GM06990 (cell line): ENCODE measurements around the gene ZBTB49.
"Not testable (repeated sequence)": the region's sequence is repeated elsewhere in the genome, so short reads cannot be mapped to it uniquely, and the experiment has no call there.

Experiments
- DNase-seq: peaks from one replicate; pipeline ENCODE4 v3.0.0-alpha.2; 2011; ENCODE audit not compliant: insufficient read length; ENCODE audit errors: extremely low read depth
- H3K27me3 ChIP-seq: replicated peaks from 2 replicates; pipeline ENCODE4 v1.6.0; 2011; ENCODE audit warnings: low read length; ENCODE audit not compliant: control insufficient read depth, insufficient read depth
- H3K36me3 ChIP-seq: 2 replicates; pipeline ENCODE4 v1.5.1; 2011; ENCODE audit warnings: low read length; ENCODE audit not compliant: control insufficient read depth, insufficient read depth
- H3K4me3 ChIP-seq: replicated peaks from 2 replicates; pipeline ENCODE4 v1.5.1; 2011; ENCODE audit warnings: low read depth, mild to moderate bottlenecking, control low read depth, low read length
- TF ChIP-seq, protein P1 (sequence below): IDR thresholded peaks from 2 replicates; pipeline ENCODE4 v1.5.1; 2011; ENCODE audit warnings: low read length, control low read depth, mild to moderate bottlenecking, inconsistent platforms; ENCODE audit not compliant: insufficient read depth, poor library complexity, severe bottlenecking

Gene ZBTB49

GRCh38 chr4:4344915-4345527 lies 55.0 kb downstream of the ZBTB49 start:
- TF ChIP-seq, protein P1, sequence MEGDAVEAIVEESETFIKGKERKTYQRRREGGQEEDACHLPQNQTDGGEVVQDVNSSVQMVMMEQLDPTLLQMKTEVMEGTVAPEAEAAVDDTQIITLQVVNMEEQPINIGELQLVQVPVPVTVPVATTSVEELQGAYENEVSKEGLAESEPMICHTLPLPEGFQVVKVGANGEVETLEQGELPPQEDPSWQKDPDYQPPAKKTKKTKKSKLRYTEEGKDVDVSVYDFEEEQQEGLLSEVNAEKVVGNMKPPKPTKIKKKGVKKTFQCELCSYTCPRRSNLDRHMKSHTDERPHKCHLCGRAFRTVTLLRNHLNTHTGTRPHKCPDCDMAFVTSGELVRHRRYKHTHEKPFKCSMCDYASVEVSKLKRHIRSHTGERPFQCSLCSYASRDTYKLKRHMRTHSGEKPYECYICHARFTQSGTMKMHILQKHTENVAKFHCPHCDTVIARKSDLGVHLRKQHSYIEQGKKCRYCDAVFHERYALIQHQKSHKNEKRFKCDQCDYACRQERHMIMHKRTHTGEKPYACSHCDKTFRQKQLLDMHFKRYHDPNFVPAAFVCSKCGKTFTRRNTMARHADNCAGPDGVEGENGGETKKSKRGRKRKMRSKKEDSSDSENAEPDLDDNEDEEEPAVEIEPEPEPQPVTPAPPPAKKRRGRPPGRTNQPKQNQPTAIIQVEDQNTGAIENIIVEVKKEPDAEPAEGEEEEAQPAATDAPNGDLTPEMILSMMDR = no peak
- Histone ChIP-seq H3K27me3 (no peaks in the 10 kb centered on the region), H3K36me3 (no peaks in the 10 kb centered on the region), H3K4me3 (no peak overlapping the region)
- peak; percentile 75 for DNase-seq

DNA sequence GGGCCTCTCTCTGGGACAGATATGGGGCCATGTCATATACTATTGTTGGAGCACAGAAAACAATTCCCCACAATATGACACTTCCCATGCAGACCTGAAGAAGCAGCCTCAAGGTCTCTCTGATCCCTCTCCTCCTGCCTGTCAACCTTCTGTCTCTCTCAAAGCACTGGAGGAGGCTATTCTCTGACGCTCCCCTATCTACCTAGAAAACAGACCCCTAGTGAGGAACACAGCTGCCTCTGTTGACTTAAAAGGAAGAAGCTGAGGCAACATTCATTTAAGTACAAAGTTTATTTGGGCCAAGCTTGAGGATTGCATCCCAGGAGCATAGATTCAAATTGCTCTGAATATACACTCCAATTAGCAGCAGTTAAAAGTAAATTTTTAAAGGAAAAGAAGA lies 57.5 kb downstream of the ZBTB49 start:
- TF ChIP-seq, protein P1 = no peak
- Histone ChIP-seq H3K27me3 (no peaks in the 10 kb centered on the region), H3K4me3 (no peak overlapping the region), H3K36me3 (no peaks in the 10 kb centered on the region)
- no peak for DNase-seq

- not testable (repeated sequence) for DNase-seq, H3K4me3 ChIP-seq, H3K27me3 ChIP-seq, H3K36me3 ChIP-seq
These were observed 58.5 kb downstream of the ZBTB49 start for GRCh38 chr4:4348585-4348984.

GRCh38 chr4:4349867-4350266 lies 59.8 kb downstream of the ZBTB49 start:
- DNase-seq = no peak
- TF ChIP-seq, protein P1 = no peak
- Histone ChIP-seq H3K4me3 (no peak overlapping the region), H3K36me3 (no peaks in the 10 kb centered on the region), H3K27me3 (no peaks in the 10 kb centered on the region)

- TF ChIP-seq, protein P1 = no peak
- DNase-seq = no peak
- Histone ChIP-seq H3K36me3 (no peaks in the 10 kb centered on the region), H3K27me3 (no peaks in the 10 kb centered on the region), H3K4me3 (no peak overlapping the region)
These were observed 60.9 kb downstream of the ZBTB49 start for GRCh38 chr4:4350909-4351308.

- no peaks in the 10 kb centered on the region for H3K27me3 ChIP-seq
- TF ChIP-seq, protein P1 = no peak
- H3K4me3 ChIP-seq = no peak overlapping the region
- H3K36me3 ChIP-seq = no peaks in the 10 kb centered on the region
- no peak for DNase-seq
These were observed 65.3 kb downstream of the ZBTB49 start for GRCh38 chr4:4355302-4355701.
